Upper lobe of left lung (tissue), 6 donors: ENCODE measurements around the gene ANKRD23. TPM values are rescaled to one million over a fixed set of nuclear protein-coding genes. Genes with fewer than 3 reads are reported as not detected.
A peak's percentile ranks its signal among the peaks of the same experiment; 100 is the strongest.

Source experiments
- ATAC-seq, 2 donors: fragments of 200-7000 bp; cut with Tn5 transposase; one replicate each; pipeline ENCODE4 v1.9.1; 2022; ENCODE audit warnings: mild to moderate bottlenecking in 2 of 2, moderate library complexity in 2 of 2; ENCODE audit not compliant: low FRiP score in 2 of 2
- DNase-seq, 2 donors: peaks; one replicate each; pipeline ENCODE4 v3.0.0-alpha.2; 2019 to 2020
- H3K27ac ChIP-seq, 4 donors: fragments of 200-600 bp; sonication (generic); one replicate each; pipeline ENCODE4 v1.5.1; 2016 to 2019
- H3K27me3 ChIP-seq, 4 donors: fragments of 200-600 bp; sonication (generic); one replicate each; pipeline ENCODE4 v1.5.1; 2017 to 2019
- H3K36me3 ChIP-seq, 4 donors: fragments of 200-600 bp; sonication (generic); one replicate each; pipeline ENCODE4 v1.5.1; 2016 to 2019
- H3K4me1 ChIP-seq, 4 donors: fragments of 200-600 bp; sonication (generic); one replicate each; pipeline ENCODE4 v1.5.1; 2018 to 2019
- H3K4me3 ChIP-seq, 4 donors: fragments of 200-600 bp; sonication (generic); one replicate each; pipeline ENCODE4 v1.5.1; 2017 to 2019; ENCODE audit warnings: mild to moderate bottlenecking in 2 of 4, moderate library complexity in 1 of 4
- H3K9me3 ChIP-seq, 4 donors: fragments of 200-600 bp; sonication (generic); one replicate each; pipeline ENCODE4 v1.5.1; 2018 to 2019
- CTCF ChIP-seq, 6 experiments: fragments of 450-650 bp in 4 of 6; fragments of 200-600 bp in 2 of 6; sonication (generic) in 2 of 6; IDR thresholded peaks; one replicate each; pipeline ENCODE4 v1.5.1; 2016 to 2019; ENCODE audit warnings: antibody characterized with exemption in 6 of 6
- EP300 ChIP-seq, 4 donors: sonication (generic); formaldehyde crosslinking; IDR thresholded peaks; one replicate each; pipeline ENCODE4 v1.5.1; 2017; ENCODE audit warnings: antibody characterized with exemption in 4 of 4, control low read depth in 2 of 4
- POLR2A ChIP-seq, 4 donors: fragments of 450-650 bp; IDR thresholded peaks; one replicate each; pipeline ENCODE4 v1.5.1; 2016 to 2017; ENCODE audit warnings: antibody characterized with exemption in 4 of 4, mild to moderate bottlenecking in 2 of 4
- POLR2AphosphoS5 ChIP-seq, 2 donors: sonication (generic); formaldehyde crosslinking; IDR thresholded peaks; one replicate each; pipeline ENCODE4 v1.5.1; 2017; ENCODE audit warnings: antibody characterized with exemption in 2 of 2
- WGBS, 2 donors: methylation state at CpG; one replicate each; pipeline ENCODE4 v1.1.5; 2017 to 2018; 5-methylcytosine and 5-hydroxymethylcytosine counted together
- total RNA-seq, 6 donors: library from RNA; depleted of rRNA in 4 of 6; stranded (reverse); fragments of >200 nt in 4 of 6; gene quantifications; one replicate each; pipeline versions ENCODE4 v1.1.0 to v1.2.1, GENCODE V29; 2016 to 2021
- donor health status: DM: no; HTN: no; CAD: no; lungs with moderate emphysema.
- donor health status: DM: no; HTN: yes; CAD: no; lungs with severe emphysema.

The ANKRD23 gene
- total RNA-seq, 6 donors from 2014 or later = 2.0 to 27.2 (median 2.8) TPM

- Histone ChIP-seq H3K36me3 (no peaks in the 10 kb centered on the region), H3K4me3 (no peak overlapping the region), H3K27ac (no peak overlapping the region), H3K9me3 (no peaks in the 10 kb centered on the region), H3K27me3 (no peaks in the 10 kb centered on the region), H3K4me1 (peaks cover 17 to 28% (median 25%) of the 10 kb centered on the region in 4 donors)
- TF ChIP-seq EP300 (IDR thresholded peaks at IDR 0.05) (no peak), POLR2A (IDR thresholded peaks at IDR 0.05) (no peak), POLR2AphosphoS5 (IDR thresholded peaks at IDR 0.05) (no peak), CTCF (IDR thresholded peaks at IDR 0.05) (no peak)
- DNase-seq = no peak
- WGBS, 2 donors = 86 to 90% methylated on average over 6 of the region's 6 CpGs
- no peak for ATAC-seq
Observed at GRCh38 chr2:96877042-96877451, 33.2 kb upstream of the ANKRD23 start.

- WGBS, 2 donors = 89 to 94% methylated on average over 11 to 16 of the region's 16 CpGs
Observed at GRCh38 chr2:96876269-96877041, 32.6 kb upstream of the ANKRD23 start.

GRCh38 chr2:96875498-96876268 is 31.9 kb upstream of the ANKRD23 start:
- TF ChIP-seq POLR2AphosphoS5 (IDR thresholded peaks at IDR 0.05) (no peak), POLR2A (IDR thresholded peaks at IDR 0.05) (no peak), CTCF (IDR thresholded peaks at IDR 0.05) (no peak), EP300 (IDR thresholded peaks at IDR 0.05) (no peak)
- 81 to 89% methylated on average over 9 to 12 of the region's 14 CpGs for WGBS, 2 donors
- H3K27me3 ChIP-seq = no peaks in the 10 kb centered on the region
- H3K4me1 ChIP-seq = peaks cover 23 to 29% (median 25%) of the 10 kb centered on the region in 4 donors
- H3K9me3 ChIP-seq = no peaks in the 10 kb centered on the region
- ATAC-seq (no peak), DNase-seq (no peak)
- H3K4me3 ChIP-seq = no peak overlapping the region
- no peak overlapping the region for H3K27ac ChIP-seq
- H3K36me3 ChIP-seq = no peaks in the 10 kb centered on the region

More at GRCh38 chr2:96876269-96877041, 32.6 kb upstream of the ANKRD23 start:
- Histone ChIP-seq H3K36me3 (no peaks in the 10 kb centered on the region), H3K9me3 (no peaks in the 10 kb centered on the region), H3K27me3 (no peaks in the 10 kb centered on the region), H3K4me1 (peaks cover 17 to 24% (median 22%) of the 10 kb centered on the region in 4 donors), H3K27ac (no peak overlapping the region), H3K4me3 (no peak overlapping the region)
- peak in 1 of 2 donors; percentile 55 for DNase-seq
- no peak for ATAC-seq
- TF ChIP-seq POLR2AphosphoS5 (IDR thresholded peaks at IDR 0.05) (no peak), POLR2A (IDR thresholded peaks at IDR 0.05) (no peak), CTCF (IDR thresholded peaks at IDR 0.05) (no peak), EP300 (IDR thresholded peaks at IDR 0.05) (no peak)

GRCh38 chr2:96874198-96874831 is 30.5 kb upstream of the ANKRD23 start:
- Histone ChIP-seq H3K36me3 (no peaks in the 10 kb centered on the region), H3K4me1 (peaks cover 29 to 36% (median 34%) of the 10 kb centered on the region in 4 donors), H3K4me3 (no peak overlapping the region), H3K27me3 (peaks cover 0 to 8% (median 0%) of the 10 kb centered on the region in 4 donors), H3K9me3 (no peaks in the 10 kb centered on the region), H3K27ac (peak overlapping the region; percentile 28 to 78 (median 53))
- ATAC-seq (peak in 1 of 2 donors; percentile 3), DNase-seq (peak in 1 of 2 donors; percentile 81)
- 42 to 54% methylated on average over 10 to 18 of the region's 18 CpGs for WGBS, 2 donors
- TF ChIP-seq POLR2A (IDR thresholded peaks at IDR 0.05) (no peak), EP300 (IDR thresholded peaks at IDR 0.05) (no peak)

- TF ChIP-seq CTCF (IDR thresholded peaks at IDR 0.05) (no peak), EP300 (IDR thresholded peaks at IDR 0.05) (peak in 1 of 4 donors; percentile 20), POLR2AphosphoS5 (IDR thresholded peaks at IDR 0.05) (peak; percentile 43 to 56)
- no peaks in the 10 kb centered on the region for H3K36me3 ChIP-seq
- peak in 1 of 2 donors; percentile 16 for ATAC-seq
- WGBS, 2 donors = 42 to 50% methylated on average over 8 of the region's 8 CpGs
- no peak overlapping the region for H3K4me3 ChIP-seq
- H3K27me3 ChIP-seq = peaks cover 0 to 8% (median 0%) of the 10 kb centered on the region in 4 donors
- DNase-seq = peak in 1 of 2 donors; percentile 62
- peaks cover 29 to 37% (median 34%) of the 10 kb centered on the region in 4 donors for H3K4me1 ChIP-seq
- H3K9me3 ChIP-seq = no peaks in the 10 kb centered on the region
- H3K27ac ChIP-seq = peak overlapping the region; percentile 12 to 78 (median 49)
Observed at GRCh38 chr2:96873651-96874096, 29.9 kb upstream of the ANKRD23 start.
